AG08395 (cell line): Measurements from ENCODE around the gene VASN.

Experiments
- DNase-seq: peaks from one replicate; pipeline ENCODE4 v3.0.0; 2012; ENCODE audit warnings: mixed read lengths, low spot score

VASN gene

DNA sequence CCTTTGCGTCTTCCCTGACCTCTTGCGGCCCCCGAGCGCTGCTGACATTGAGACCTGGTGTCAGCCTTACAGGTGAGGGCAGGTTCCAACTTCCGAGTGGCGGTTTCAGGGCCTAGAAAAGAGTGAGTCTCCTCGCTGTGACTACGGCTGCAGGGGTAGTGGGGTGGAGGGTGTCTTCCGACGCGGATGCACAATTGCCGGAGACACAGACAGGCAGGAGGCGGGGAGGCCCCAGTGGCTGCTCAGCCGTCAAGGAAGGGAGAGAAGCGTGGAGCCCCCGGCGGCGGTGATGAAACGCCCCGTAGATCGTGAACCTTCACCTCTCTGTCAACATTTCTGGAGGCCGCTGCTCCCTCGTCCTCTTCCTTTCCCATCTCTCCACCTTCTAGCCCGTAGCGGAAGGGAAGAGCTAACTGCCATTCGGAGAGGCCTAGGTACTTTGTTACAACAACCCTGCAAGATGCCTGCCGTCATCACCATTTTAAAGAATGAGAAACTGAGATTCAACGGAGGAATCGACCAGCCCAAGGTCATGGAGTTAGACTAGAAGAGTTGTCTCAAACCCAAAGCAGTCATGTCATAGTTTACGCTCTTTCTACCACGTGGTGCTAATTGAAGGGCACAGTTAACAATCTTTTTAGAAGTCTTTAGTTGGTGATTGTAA lies 54.5 kb downstream of the VASN start:
- DNase-seq: no peak

GRCh38 chr16:4426722-4427372 lies 55.2 kb downstream of the VASN start:
- DNase-seq: no peak

- DNase-seq: no peak
These were observed 56.9 kb downstream of the VASN start for GRCh38 chr16:4428500-4428899.

GRCh38 chr16:4431023-4431422 lies 59.4 kb downstream of the VASN start:
- DNase-seq: no peak
